ENCODE data around the gene GSKIP.

DNA sequence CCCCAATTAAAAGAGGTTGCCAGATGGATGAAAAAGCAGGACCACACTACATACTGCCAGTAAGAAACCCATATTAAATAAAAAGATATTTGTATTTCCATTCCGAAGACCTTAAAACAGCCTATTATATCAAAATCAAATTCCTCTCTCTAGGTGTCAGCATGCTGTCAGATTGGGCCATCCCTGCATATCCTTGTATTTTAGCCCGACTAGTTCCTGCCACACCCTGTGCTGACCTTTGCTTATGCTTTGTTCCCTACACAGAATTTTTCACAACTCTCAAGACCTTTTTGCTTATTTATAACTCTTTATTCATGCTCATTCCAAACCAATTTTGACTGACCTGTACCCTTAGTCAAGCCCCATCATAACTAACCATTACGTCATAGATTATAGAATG, 12.8 kb downstream of the GSKIP start:
- TF ChIP-seq, protein P1, sequence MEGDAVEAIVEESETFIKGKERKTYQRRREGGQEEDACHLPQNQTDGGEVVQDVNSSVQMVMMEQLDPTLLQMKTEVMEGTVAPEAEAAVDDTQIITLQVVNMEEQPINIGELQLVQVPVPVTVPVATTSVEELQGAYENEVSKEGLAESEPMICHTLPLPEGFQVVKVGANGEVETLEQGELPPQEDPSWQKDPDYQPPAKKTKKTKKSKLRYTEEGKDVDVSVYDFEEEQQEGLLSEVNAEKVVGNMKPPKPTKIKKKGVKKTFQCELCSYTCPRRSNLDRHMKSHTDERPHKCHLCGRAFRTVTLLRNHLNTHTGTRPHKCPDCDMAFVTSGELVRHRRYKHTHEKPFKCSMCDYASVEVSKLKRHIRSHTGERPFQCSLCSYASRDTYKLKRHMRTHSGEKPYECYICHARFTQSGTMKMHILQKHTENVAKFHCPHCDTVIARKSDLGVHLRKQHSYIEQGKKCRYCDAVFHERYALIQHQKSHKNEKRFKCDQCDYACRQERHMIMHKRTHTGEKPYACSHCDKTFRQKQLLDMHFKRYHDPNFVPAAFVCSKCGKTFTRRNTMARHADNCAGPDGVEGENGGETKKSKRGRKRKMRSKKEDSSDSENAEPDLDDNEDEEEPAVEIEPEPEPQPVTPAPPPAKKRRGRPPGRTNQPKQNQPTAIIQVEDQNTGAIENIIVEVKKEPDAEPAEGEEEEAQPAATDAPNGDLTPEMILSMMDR (IDR thresholded peaks at IDR 0.05 in 4 of 5, conservative IDR thresholded peaks at IDR 0.05 in 1 of 5), result no peak
- TF ChIP-seq POLR2A (IDR thresholded peaks at IDR 0.05), result no peak

Data from gastrocnemius medialis (tissue), 4 donors.